H1 (cell line): ENCODE data around the gene MBNL1. TPM values are rescaled to one million over a fixed set of nuclear protein-coding genes. Genes with fewer than 3 reads are reported as not detected.

Experiments used
- BCL11A ChIP-seq, 2 experiments: IDR thresholded peaks; one replicate each; pipeline ENCODE4 v1.6.1; 2011; ENCODE audit warnings: low read depth in 2 of 2, low read length in 2 of 2, mild to moderate bottlenecking in 2 of 2
- CBX5 ChIP-seq: fragments of 300-800, 300-1000 bp; sonication (generic); IDR thresholded peaks from 2 replicates; pipeline ENCODE4 v1.7.1; 2016; ENCODE audit warnings: antibody characterized with exemption, low read length, low read depth
- CHD1 ChIP-seq: IDR thresholded peaks from 2 replicates; pipeline ENCODE4 v1.6.1; 2012; ENCODE audit warnings: low read depth, low read length, improper control_type of control experiment
- CHD7 ChIP-seq: fragments of 300-600 bp; sonication (generic); IDR thresholded peaks from 2 replicates; pipeline ENCODE4 v1.7.1; 2012; ENCODE audit warnings: low read length, moderate library complexity, mild to moderate bottlenecking, inconsistent platforms; ENCODE audit not compliant: insufficient replicate concordance
- EGR1 ChIP-seq: IDR thresholded peaks from 2 replicates; pipeline ENCODE4 v1.6.1; 2011; ENCODE audit warnings: low read depth, low read length, borderline replicate concordance
- EP300 ChIP-seq, 2 experiments: IDR thresholded peaks; 1 replicate in 1 of 2; 2 replicates in 1 of 2; pipeline ENCODE4 v1.6.1; 2011 to 2012; ENCODE audit warnings: low read depth in 2 of 2, low read length in 2 of 2, mild to moderate bottlenecking in 2 of 2, borderline replicate concordance in 1 of 2, inconsistent platforms in 1 of 2, moderate library complexity in 1 of 2
- FOSL1 ChIP-seq: IDR thresholded peaks from 2 replicates; pipeline ENCODE4 v1.6.1; 2011; ENCODE audit warnings: mild to moderate bottlenecking, low read depth, low read length, moderate library complexity; ENCODE audit not compliant: insufficient read depth
- SAP30 ChIP-seq: fragments of 300-600 bp; sonication (generic); IDR thresholded peaks from 2 replicates; pipeline ENCODE4 v1.7.1; 2012; ENCODE audit warnings: low read length, moderate library complexity, mild to moderate bottlenecking, inconsistent platforms; ENCODE audit not compliant: insufficient read depth, insufficient replicate concordance
- SP1 ChIP-seq: IDR thresholded peaks from 2 replicates; pipeline ENCODE4 v1.6.1; 2011; ENCODE audit warnings: low read depth, low read length
- SRF ChIP-seq: IDR thresholded peaks from 2 replicates; pipeline ENCODE4 v1.6.1; 2011; ENCODE audit warnings: mild to moderate bottlenecking, low read depth, low read length, moderate library complexity
- TCF12 ChIP-seq: IDR thresholded peaks from 2 replicates; pipeline ENCODE4 v1.6.1; 2011; ENCODE audit warnings: low read depth, mild to moderate bottlenecking, low read length
- polyA plus RNA-seq, 7 experiments: library from polyadenylated mRNA; depleted of rRNA in 3 of 7; stranded (reverse) in 5 of 7; unstranded in 2 of 7; fragments of >200 nt in 5 of 7; fragments of 200-250 nt in 2 of 7; gene quantifications; 1 replicate in 5 of 7; 2 replicates in 1 of 7; 4 replicates in 1 of 7; pipeline versions ENCODE4 v1.2.1 to v1.2.3, GENCODE V29; 2011 to 2013; ENCODE audit warnings: missing spikeins in 2 of 7, mixed read lengths in 2 of 7
- total RNA-seq: library from RNA; stranded (reverse); fragmentation: NEBNext Ultra II Directional; extraction: Animal tissue kit (Norgen Biotek cat#: 25700); gene quantifications from 2 replicates; pipeline ENCODE4 v1.2.1, GENCODE V29; 2021

MBNL1 gene
- total and polyA plus RNA-seq, 2 of the 8 experiments (the other 6 are each of a cell fraction or from before 2014, with no cell fraction given), result 5.0 to 16.4 TPM

GRCh38 chr3:152452318-152452717 lies 183.6 kb downstream of the MBNL1 start (continued):
- no peak for TF ChIP-seq CHD7
- TF ChIP-seq SRF, result no peak
- no peak for TF ChIP-seq EGR1
- TF ChIP-seq BCL11A (IDR thresholded peaks at IDR 0.05; ENCODE audit: low read depth in 2 of 2, low read length in 2 of 2), result no peak
- no peak for TF ChIP-seq EP300 (IDR thresholded peaks at IDR 0.05; ENCODE audit: borderline replicate concordance in 1 of 2, low read depth in 2 of 2, low read length in 2 of 2)
- TF ChIP-seq SAP30, result no peak
- no peak for TF ChIP-seq FOSL1
- no peak for TF ChIP-seq CBX5
- TF ChIP-seq SP1, result no peak
- no peak for TF ChIP-seq TCF12
- TF ChIP-seq CHD1, result no peak
- TF ChIP-seq, all 59 proteins: peak for 0
